ENCODE results near the gene UNG. TPM values are rescaled to one million over a fixed set of nuclear protein-coding genes. Genes with fewer than 3 reads are reported as not detected.

Gene UNG
- total and polyA plus RNA-seq, 9 of the 15 experiments (the other 6 are each of a cell fraction or from before 2014, with no cell fraction given), result 8.4 to 59.8 (median 41.0) TPM

GRCh38 chr12:109052414-109053323 lies 44.7 kb upstream of the UNG start, which contains the start of gene USP30 (continued):
- peak; percentile 95 for TF ChIP-seq E2F8 (IDR thresholded peaks at IDR 0.05; ENCODE audit: low read depth, partially characterized antibody)
- no peak for TF ChIP-seq ZNF121 (CRISPR knock-in tag; conservative IDR thresholded peaks at IDR 0.05)
- TF ChIP-seq ERF (CRISPR knock-in tag; IDR thresholded peaks at IDR 0.05), result no peak
- peak; percentile 21; the same call in 1 of the 2 replicates for TF ChIP-seq MAFK (IDR thresholded peaks at IDR 0.05; ENCODE audit: low read length)
- no peak for TF ChIP-seq POLR2H (tag; IDR thresholded peaks at IDR 0.05; ENCODE audit: low read depth)
- TF ChIP-seq ZNF431 (CRISPR knock-in tag; IDR thresholded peaks at IDR 0.05), result no peak; the same call in 1 of the 2 replicates
- no peak for TF ChIP-seq POLR2AphosphoS5 (IDR thresholded peaks at IDR 0.05; ENCODE audit: control insufficient read depth, insufficient read depth, low read depth, low read length)
- no peak for TF ChIP-seq ZBTB1 (CRISPR knock-in tag; IDR thresholded peaks at IDR 0.05; ENCODE audit: borderline replicate concordance, low read depth)
- no peak for TF ChIP-seq TCFL5 (CRISPR knock-in tag; conservative IDR thresholded peaks at IDR 0.05)
- TF ChIP-seq NRF1 (conservative IDR thresholded peaks at IDR 0.05 in 1 of 2, IDR thresholded peaks at IDR 0.05 in 1 of 2), result no peak; a peak in 1 of 4 replicates
- TF ChIP-seq COPS2 (conservative IDR thresholded peaks at IDR 0.05), result no peak
- no peak for TF ChIP-seq SMAD1 (IDR thresholded peaks at IDR 0.05; ENCODE audit: low read depth, low read length, partially characterized antibody)
- TF ChIP-seq KDM4B (IDR thresholded peaks at IDR 0.05; ENCODE audit: borderline replicate concordance in 2 of 2, low read depth in 1 of 2), result peak in 1 of 2 experiments; percentile 99; a peak in 2 of 4 replicates
- TF ChIP-seq NR3C1 (CRISPR knock-in tag; IDR thresholded peaks at IDR 0.05), result no peak
- TF ChIP-seq SMAD3 (CRISPR knock-in tag; conservative IDR thresholded peaks at IDR 0.05), result 0 out of 2 replicates have a peak, but pooled peaks have one; percentile 29
- TF ChIP-seq ZFPM2 (CRISPR knock-in tag; IDR thresholded peaks at IDR 0.05), result no peak
- TF ChIP-seq XRCC4 (IDR thresholded peaks at IDR 0.05; ENCODE audit: extremely low read depth, insufficient read depth, insufficient read length), result no peak
- TF ChIP-seq HES1 (IDR thresholded peaks at IDR 0.05; ENCODE audit: low read depth), result no peak
- no peak for TF ChIP-seq THAP12 (CRISPR knock-in tag; IDR thresholded peaks at IDR 0.05)
- TF ChIP-seq BMI1 (IDR thresholded peaks at IDR 0.05; ENCODE audit: low read length), result peak; percentile 79

All from K562 (cell line).